ENCODE measurements around the gene E2F4.

DNA sequence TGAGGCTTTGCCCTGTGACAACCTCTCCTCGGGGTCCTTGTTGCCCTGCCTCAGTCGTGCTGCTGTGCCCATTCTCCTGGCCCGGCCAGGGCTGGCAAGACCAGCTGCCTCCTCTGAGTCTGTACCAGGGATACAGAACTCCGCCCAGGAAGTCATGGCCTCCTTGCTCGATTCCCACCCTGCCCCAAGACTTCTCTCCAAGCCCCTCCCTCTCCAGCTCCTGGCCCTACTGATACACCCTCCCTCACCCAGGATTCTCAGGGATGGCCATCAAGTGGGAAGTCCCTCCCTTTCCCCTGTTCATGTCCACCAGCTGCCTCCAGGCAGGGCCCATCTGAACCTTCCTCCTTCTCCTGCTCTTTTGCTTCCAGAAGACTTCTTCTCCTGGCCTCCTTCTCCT is 23.8 kb downstream of the E2F4 start:
- TF ChIP-seq, protein P1, sequence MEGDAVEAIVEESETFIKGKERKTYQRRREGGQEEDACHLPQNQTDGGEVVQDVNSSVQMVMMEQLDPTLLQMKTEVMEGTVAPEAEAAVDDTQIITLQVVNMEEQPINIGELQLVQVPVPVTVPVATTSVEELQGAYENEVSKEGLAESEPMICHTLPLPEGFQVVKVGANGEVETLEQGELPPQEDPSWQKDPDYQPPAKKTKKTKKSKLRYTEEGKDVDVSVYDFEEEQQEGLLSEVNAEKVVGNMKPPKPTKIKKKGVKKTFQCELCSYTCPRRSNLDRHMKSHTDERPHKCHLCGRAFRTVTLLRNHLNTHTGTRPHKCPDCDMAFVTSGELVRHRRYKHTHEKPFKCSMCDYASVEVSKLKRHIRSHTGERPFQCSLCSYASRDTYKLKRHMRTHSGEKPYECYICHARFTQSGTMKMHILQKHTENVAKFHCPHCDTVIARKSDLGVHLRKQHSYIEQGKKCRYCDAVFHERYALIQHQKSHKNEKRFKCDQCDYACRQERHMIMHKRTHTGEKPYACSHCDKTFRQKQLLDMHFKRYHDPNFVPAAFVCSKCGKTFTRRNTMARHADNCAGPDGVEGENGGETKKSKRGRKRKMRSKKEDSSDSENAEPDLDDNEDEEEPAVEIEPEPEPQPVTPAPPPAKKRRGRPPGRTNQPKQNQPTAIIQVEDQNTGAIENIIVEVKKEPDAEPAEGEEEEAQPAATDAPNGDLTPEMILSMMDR (IDR thresholded peaks at IDR 0.05; ENCODE audit: insufficient read depth, low read length, poor library complexity, severe bottlenecking): no peak
- no peak for TF ChIP-seq EZH2phosphoT487 (conservative IDR thresholded peaks at IDR 0.05; ENCODE audit: low read length)

Data from SU-DHL-6 (cell line).